ENCODE measurements around the gene GMCL2. TPM values are rescaled to one million over a fixed set of nuclear protein-coding genes. Genes with fewer than 3 reads are reported as not detected.

The GMCL2 gene
- total RNA-seq, 2 donors from 2014 or later: not detected

- Histone ChIP-seq H3K36me3 (ENCODE audit: control insufficient read depth, insufficient read depth, low read length) (peaks cover 92% of the 10 kb centered on the region), H3K4me3 (ENCODE audit: low read length) (no peak overlapping the region), H3K9me3 (ENCODE audit: control insufficient read depth, low read length) (no peaks in the 10 kb centered on the region), H3K9ac (ENCODE audit: extremely low read depth, low read length, poor library complexity, severe bottlenecking) (no peak overlapping the region), H3K4me1 (ENCODE audit: control insufficient read depth, insufficient read depth, low read length) (no peaks in the 10 kb centered on the region), H3K27me3 (ENCODE audit: control insufficient read depth, insufficient read depth, low read length, poor library complexity, severe bottlenecking) (no peaks in the 10 kb centered on the region), H3K27ac (ENCODE audit: low read depth, low read length) (no peak overlapping the region)
- no peak overlapping the region for H3K4me3 Mint-ChIP-seq
- H3K9me3 Mint-ChIP-seq: no peaks in the 10 kb centered on the region
- 94 to 95% methylated on average over 2 to 8 of the region's 8 CpGs for WGBS, 2 experiments (ENCODE audit: insufficient coverage in 1 of 2, insufficient read length in 1 of 2)
- H3K27ac Mint-ChIP-seq: peak overlapping the region; percentile 55
- TF ChIP-seq CTCF (conservative IDR thresholded peaks at IDR 0.05): no peak
- H3K27me3 Mint-ChIP-seq (ENCODE audit: insufficient read depth): no peaks in the 10 kb centered on the region
- peaks cover 85% of the 10 kb centered on the region for H3K36me3 Mint-ChIP-seq (ENCODE audit: low read depth)
- DNase-seq: peak; percentile 38
- H3K4me1 Mint-ChIP-seq: peaks cover 16% of the 10 kb centered on the region
Measured at GRCh38 chr5:178209334-178210072, 22.3 kb upstream of the GMCL2 start.

- Histone ChIP-seq H3K4me1 (ENCODE audit: control insufficient read depth, insufficient read depth, low read length) (no peaks in the 10 kb centered on the region), H3K27me3 (ENCODE audit: control insufficient read depth, insufficient read depth, low read length, poor library complexity, severe bottlenecking) (no peaks in the 10 kb centered on the region), H3K27ac (ENCODE audit: low read depth, low read length) (no peak overlapping the region), H3K9ac (ENCODE audit: extremely low read depth, low read length, poor library complexity, severe bottlenecking) (no peak overlapping the region), H3K4me3 (ENCODE audit: low read length) (no peak overlapping the region), H3K36me3 (ENCODE audit: control insufficient read depth, insufficient read depth, low read length) (peaks cover 84% of the 10 kb centered on the region), H3K9me3 (ENCODE audit: control insufficient read depth, low read length) (no peaks in the 10 kb centered on the region)
- Mint-ChIP-seq H3K4me1 (peaks cover 16% of the 10 kb centered on the region), H3K36me3 (ENCODE audit: low read depth) (peaks cover 83% of the 10 kb centered on the region), H3K4me3 (no peak overlapping the region), H3K27me3 (ENCODE audit: insufficient read depth) (no peaks in the 10 kb centered on the region), H3K9me3 (no peaks in the 10 kb centered on the region), H3K27ac (peak overlapping the region; percentile 39)
- DNase-seq: peak; percentile 46
- 91 to 100% methylated on average over 1 to 5 of the region's 5 CpGs for WGBS, 2 experiments (ENCODE audit: insufficient coverage in 1 of 2, insufficient read length in 1 of 2)
- TF ChIP-seq CTCF (conservative IDR thresholded peaks at IDR 0.05): peak; percentile 61
Measured at GRCh38 chr5:178208540-178209227, 21.5 kb upstream of the GMCL2 start.

GRCh38 chr5:178207917-178208280 lies 20.7 kb upstream of the GMCL2 start:
- H3K36me3 Mint-ChIP-seq (ENCODE audit: low read depth): peaks cover 77% of the 10 kb centered on the region
- peak; percentile 28 for DNase-seq
- H3K4me1 ChIP-seq (ENCODE audit: control insufficient read depth, insufficient read depth, low read length): no peaks in the 10 kb centered on the region
- H3K9me3 Mint-ChIP-seq: no peaks in the 10 kb centered on the region
- H3K9ac ChIP-seq (ENCODE audit: extremely low read depth, low read length, poor library complexity, severe bottlenecking): no peak overlapping the region
- peaks cover 16% of the 10 kb centered on the region for H3K4me1 Mint-ChIP-seq
- no peak overlapping the region for H3K27ac Mint-ChIP-seq
- H3K4me3 ChIP-seq (ENCODE audit: low read length): peak overlapping the region; percentile 5
- H3K9me3 ChIP-seq (ENCODE audit: control insufficient read depth, low read length): no peaks in the 10 kb centered on the region
- no peaks in the 10 kb centered on the region for H3K27me3 ChIP-seq (ENCODE audit: control insufficient read depth, insufficient read depth, low read length, poor library complexity, severe bottlenecking)
- H3K27me3 Mint-ChIP-seq (ENCODE audit: insufficient read depth): no peaks in the 10 kb centered on the region
- peak overlapping the region; percentile 91 for H3K4me3 Mint-ChIP-seq
- H3K27ac ChIP-seq (ENCODE audit: low read depth, low read length): no peak overlapping the region
- 100% methylated on average over 1 of the region's 1 CpG for WGBS, 2 experiments (ENCODE audit: insufficient coverage in 1 of 2, insufficient read length in 1 of 2)
- H3K36me3 ChIP-seq (ENCODE audit: control insufficient read depth, insufficient read depth, low read length): peaks cover 76% of the 10 kb centered on the region
- no peak for TF ChIP-seq CTCF (conservative IDR thresholded peaks at IDR 0.05)
